Measurements from ENCODE around the gene DGKB. TPM values are rescaled to one million over a fixed set of nuclear protein-coding genes. Genes with fewer than 3 reads are reported as not detected.

Gene DGKB
- total RNA-seq, 1 donor from 2014 or later = not detected

- no peak for DNase-seq (ENCODE audit: low spot score in 2 of 2)
- Histone ChIP-seq H3K27ac (no peak overlapping the region), H3K36me3 (no peaks in the 10 kb centered on the region), H3K9me3 (no peaks in the 10 kb centered on the region), H3K4me3 (no peak overlapping the region), H3K4me1 (no peaks in the 10 kb centered on the region), H3K27me3 (no peaks in the 10 kb centered on the region)
- TF ChIP-seq CTCF (IDR thresholded peaks at IDR 0.05) = no peak
- intact Hi-C loops (cut with DNase I) = no loop called here
These were observed 477.0 kb downstream of the DGKB start for GRCh38 chr7:14425559-14425958.

GRCh38 chr7:14424675-14425074 is 477.9 kb downstream of the DGKB start:
- Histone ChIP-seq H3K27ac (no peak overlapping the region), H3K36me3 (no peaks in the 10 kb centered on the region), H3K27me3 (no peaks in the 10 kb centered on the region), H3K9me3 (no peaks in the 10 kb centered on the region), H3K4me1 (no peaks in the 10 kb centered on the region), H3K4me3 (no peak overlapping the region)
- intact Hi-C loops (cut with DNase I) = no loop called here
- DNase-seq (ENCODE audit: low spot score in 2 of 2) = no peak
- no peak for TF ChIP-seq CTCF (IDR thresholded peaks at IDR 0.05)

GRCh38 chr7:14420768-14421167 is 481.8 kb downstream of the DGKB start:
- no peaks in the 10 kb centered on the region for H3K9me3 ChIP-seq
- H3K4me1 ChIP-seq = no peaks in the 10 kb centered on the region
- no peak overlapping the region for H3K27ac ChIP-seq
- no peak for DNase-seq (ENCODE audit: low spot score in 2 of 2)
- intact Hi-C loops (cut with DNase I) = no loop called here
- no peaks in the 10 kb centered on the region for H3K36me3 ChIP-seq
- H3K27me3 ChIP-seq = no peaks in the 10 kb centered on the region
- TF ChIP-seq CTCF (IDR thresholded peaks at IDR 0.05) = no peak
- no peak overlapping the region for H3K4me3 ChIP-seq

GRCh38 chr7:14419531-14419930 is 483.0 kb downstream of the DGKB start:
- H3K4me3 ChIP-seq = no peak overlapping the region
- no peaks in the 10 kb centered on the region for H3K9me3 ChIP-seq
- H3K4me1 ChIP-seq = no peaks in the 10 kb centered on the region
- intact Hi-C loops (cut with DNase I) = no loop called here
- TF ChIP-seq CTCF (IDR thresholded peaks at IDR 0.05) = no peak
- H3K27me3 ChIP-seq = no peaks in the 10 kb centered on the region
- H3K27ac ChIP-seq = no peak overlapping the region
- no peaks in the 10 kb centered on the region for H3K36me3 ChIP-seq
- DNase-seq (ENCODE audit: low spot score in 2 of 2) = no peak

GRCh38 chr7:14418633-14419032 is 483.9 kb downstream of the DGKB start:
- no peak for DNase-seq (ENCODE audit: low spot score in 2 of 2)
- no peak overlapping the region for H3K4me3 ChIP-seq
- no peaks in the 10 kb centered on the region for H3K9me3 ChIP-seq
- no peak overlapping the region for H3K27ac ChIP-seq
- intact Hi-C loops (cut with DNase I) = no loop called here
- H3K27me3 ChIP-seq = no peaks in the 10 kb centered on the region
- H3K4me1 ChIP-seq = no peaks in the 10 kb centered on the region
- TF ChIP-seq CTCF (IDR thresholded peaks at IDR 0.05) = no peak
- H3K36me3 ChIP-seq = no peaks in the 10 kb centered on the region

GRCh38 chr7:14414274-14414986 is 488.1 kb downstream of the DGKB start:
- H3K4me1 ChIP-seq = no peaks in the 10 kb centered on the region
- no peak for DNase-seq (ENCODE audit: low spot score in 2 of 2)
- H3K36me3 ChIP-seq = no peaks in the 10 kb centered on the region
- no peak overlapping the region for H3K4me3 ChIP-seq
- H3K27ac ChIP-seq = no peak overlapping the region
- TF ChIP-seq CTCF (IDR thresholded peaks at IDR 0.05) = no peak
- H3K27me3 ChIP-seq = no peaks in the 10 kb centered on the region
- H3K9me3 ChIP-seq = no peaks in the 10 kb centered on the region
- intact Hi-C loops (cut with DNase I) = no loop called here

Measured in ascending aorta (tissue), 2 donors.